Vagina (tissue), 2 donors: ENCODE measurements around the gene ATXN7L3.

Experiments used
- POLR2A ChIP-seq, 2 donors: fragments of 450-650 bp; IDR thresholded peaks; one replicate each; pipeline ENCODE4 v1.6.1; 2017; ENCODE audit warnings: antibody characterized with exemption in 2 of 2, mild to moderate bottlenecking in 2 of 2, moderate library complexity in 2 of 2
- POLR2AphosphoS5 ChIP-seq, 2 donors: sonication (generic); formaldehyde crosslinking; IDR thresholded peaks; one replicate each; pipeline ENCODE4 v1.9.0; 2017; ENCODE audit warnings: antibody characterized with exemption in 2 of 2, mild to moderate bottlenecking in 2 of 2, low read depth in 1 of 2; ENCODE audit not compliant: insufficient read depth in 1 of 2

GRCh38 chr17:44221862-44222111 lies 22.1 kb upstream of the ATXN7L3 start:
- no peak for TF ChIP-seq POLR2AphosphoS5 (IDR thresholded peaks at IDR 0.05; ENCODE audit: insufficient read depth in 1 of 2, low read depth in 1 of 2)
- TF ChIP-seq POLR2A (IDR thresholded peaks at IDR 0.05) = no peak
